ENCODE measurements around the gene KDM6B. TPM values are rescaled to one million over a fixed set of nuclear protein-coding genes. Genes with fewer than 3 reads are reported as not detected.

The KDM6B gene
- total RNA-seq, 1 donor from 2014 or later: 121 TPM

DNA sequence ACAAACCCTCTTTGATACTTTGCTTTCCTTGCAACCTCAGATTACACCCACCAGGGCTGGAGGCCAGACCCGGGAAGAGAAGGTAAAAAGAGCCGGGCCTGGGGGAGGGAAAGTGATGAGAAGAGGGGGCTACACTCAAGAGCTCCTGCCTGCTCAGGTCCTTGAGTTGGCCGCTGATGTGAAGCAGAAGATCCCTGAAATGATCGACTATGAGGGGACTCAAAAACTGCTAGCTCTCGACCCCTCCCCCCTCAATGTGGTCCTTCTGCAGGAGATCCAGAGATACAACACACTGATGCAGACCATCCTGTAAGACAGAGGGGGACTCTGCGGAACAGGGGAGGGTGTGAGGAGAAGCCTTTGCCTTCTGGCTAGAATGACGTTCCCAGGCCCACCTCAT is 2.8 kb upstream of the KDM6B start:
- Mint-ChIP-seq H3K36me3 (ENCODE audit: low read depth) (no peaks in the 10 kb centered on the region), H3K27me3 (peaks cover 32% of the 10 kb centered on the region), H3K9me3 (no peaks in the 10 kb centered on the region), H3K4me3 (no peak overlapping the region), H3K27ac (no peak overlapping the region), H3K4me1 (peaks cover 17% of the 10 kb centered on the region)
- DNase-seq: no peak
- intact Hi-C loops (cut with micrococcal nuclease): loop anchor here (10.0 kb wide), 1 partner anchor 256 kb away; the partner anchor contains the start of gene CD68

DNA sequence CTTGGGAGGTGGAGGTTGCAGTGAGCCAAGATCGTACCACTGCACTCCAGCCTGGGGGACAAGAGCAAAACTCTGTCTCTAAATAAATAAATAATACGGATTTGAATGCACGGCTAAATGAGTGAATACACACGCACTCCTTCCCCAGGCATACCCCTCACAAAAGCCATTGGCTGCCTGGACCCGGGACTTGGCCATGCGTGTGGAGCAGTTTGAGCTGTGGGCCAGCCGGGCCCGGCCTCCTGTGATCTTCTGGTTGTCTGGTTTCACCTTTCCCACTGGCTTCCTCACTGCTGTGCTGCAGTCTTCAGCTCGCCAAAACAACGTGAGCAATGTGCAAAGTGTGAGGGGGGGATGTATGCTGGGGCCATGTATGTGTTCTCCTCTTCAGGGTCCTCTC is 1.6 kb upstream of the KDM6B start:
- intact Hi-C loops (cut with micrococcal nuclease): loop anchor here (10.0 kb wide), 1 partner anchor 258 kb away; the partner anchor contains the start of gene CD68
- peaks cover 28% of the 10 kb centered on the region for H3K4me1 Mint-ChIP-seq
- H3K4me3 Mint-ChIP-seq: no peak overlapping the region
- no peak overlapping the region for H3K27ac Mint-ChIP-seq
- no peaks in the 10 kb centered on the region for H3K36me3 Mint-ChIP-seq (ENCODE audit: low read depth)
- peaks cover 25% of the 10 kb centered on the region for H3K27me3 Mint-ChIP-seq
- DNase-seq: no peak
- no peaks in the 10 kb centered on the region for H3K9me3 Mint-ChIP-seq

DNA sequence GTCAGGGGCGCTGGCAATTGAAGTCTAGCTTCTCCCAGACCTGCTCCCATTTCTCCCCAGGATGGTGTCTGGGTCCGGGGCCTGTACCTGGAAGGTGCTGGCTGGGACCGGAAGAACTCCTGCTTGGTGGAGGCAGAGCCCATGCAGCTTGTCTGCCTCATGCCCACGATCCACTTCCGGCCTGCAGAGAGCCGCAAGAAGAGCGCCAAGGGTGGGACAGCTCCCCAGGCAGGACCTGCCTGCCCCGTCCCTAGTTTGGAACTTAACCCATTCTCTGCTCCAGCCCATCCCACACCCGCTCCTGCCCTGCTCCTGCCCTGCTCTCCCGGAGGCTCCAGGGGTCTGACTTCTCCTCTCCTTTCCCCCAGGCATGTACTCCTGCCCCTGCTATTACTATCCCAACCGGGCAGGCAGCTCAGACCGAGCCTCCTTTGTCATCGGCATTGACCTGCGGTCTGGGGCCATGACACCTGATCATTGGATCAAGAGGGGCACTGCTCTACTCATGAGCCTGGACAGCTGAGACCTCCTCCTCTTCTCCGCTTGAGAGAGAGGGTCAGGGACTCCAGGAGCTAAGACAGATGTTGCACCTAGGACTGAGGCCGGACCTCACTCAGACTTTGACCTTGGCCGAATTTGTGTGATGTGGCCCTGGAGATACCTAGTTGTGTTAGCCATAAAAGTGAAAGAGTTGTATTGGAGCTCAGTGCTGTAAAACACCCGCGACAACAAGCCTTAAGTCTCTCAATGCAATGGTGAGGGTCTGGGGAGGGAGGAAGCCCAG is 814 bp upstream of the KDM6B start:
- H3K27ac Mint-ChIP-seq: peak overlapping the region; percentile 83
- peaks cover 33% of the 10 kb centered on the region for H3K4me1 Mint-ChIP-seq
- H3K36me3 Mint-ChIP-seq (ENCODE audit: low read depth): no peaks in the 10 kb centered on the region
- H3K9me3 Mint-ChIP-seq: no peaks in the 10 kb centered on the region
- DNase-seq: peak; percentile 61
- peaks cover 20% of the 10 kb centered on the region for H3K27me3 Mint-ChIP-seq
- intact Hi-C loops (cut with micrococcal nuclease): loop anchor here (10.0 kb wide), 1 partner anchor 258 kb away; the partner anchor contains the start of gene CD68
- H3K4me3 Mint-ChIP-seq: peak overlapping the region; percentile 87

DNA sequence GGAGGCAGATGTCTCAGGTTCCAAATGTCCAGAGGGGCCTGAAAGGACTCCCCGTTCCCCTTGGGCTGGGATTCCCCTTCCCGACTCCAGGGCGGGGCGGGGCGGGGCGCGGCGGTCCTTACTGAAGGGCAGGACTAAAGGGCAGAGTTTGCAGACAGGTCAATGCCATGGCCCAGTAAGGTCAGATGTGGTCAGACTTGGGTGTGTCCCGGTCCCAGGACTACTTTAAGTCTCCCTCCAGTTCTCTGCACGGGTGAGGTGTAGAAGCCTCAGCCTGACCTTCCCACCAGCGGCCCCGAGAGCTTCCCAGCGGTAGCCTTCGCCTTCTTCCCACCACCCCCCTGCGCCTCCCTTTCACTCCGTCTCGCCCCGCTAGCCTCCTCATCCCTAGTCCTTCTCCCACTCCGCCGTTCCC is 532 bp downstream of the KDM6B start:
- intact Hi-C loops (cut with micrococcal nuclease): loop anchor here (1.0 to 10.0 kb wide), 3 partner anchors 8 to 260 kb away; partner anchors contain the start of gene CD68
- no peak for DNase-seq
- Mint-ChIP-seq H3K4me1 (peaks cover 45% of the 10 kb centered on the region), H3K27me3 (peaks cover 17% of the 10 kb centered on the region), H3K9me3 (no peaks in the 10 kb centered on the region), H3K4me3 (peak overlapping the region; percentile 87), H3K27ac (peak overlapping the region; percentile 95), H3K36me3 (ENCODE audit: low read depth) (peaks cover 5% of the 10 kb centered on the region)

DNA sequence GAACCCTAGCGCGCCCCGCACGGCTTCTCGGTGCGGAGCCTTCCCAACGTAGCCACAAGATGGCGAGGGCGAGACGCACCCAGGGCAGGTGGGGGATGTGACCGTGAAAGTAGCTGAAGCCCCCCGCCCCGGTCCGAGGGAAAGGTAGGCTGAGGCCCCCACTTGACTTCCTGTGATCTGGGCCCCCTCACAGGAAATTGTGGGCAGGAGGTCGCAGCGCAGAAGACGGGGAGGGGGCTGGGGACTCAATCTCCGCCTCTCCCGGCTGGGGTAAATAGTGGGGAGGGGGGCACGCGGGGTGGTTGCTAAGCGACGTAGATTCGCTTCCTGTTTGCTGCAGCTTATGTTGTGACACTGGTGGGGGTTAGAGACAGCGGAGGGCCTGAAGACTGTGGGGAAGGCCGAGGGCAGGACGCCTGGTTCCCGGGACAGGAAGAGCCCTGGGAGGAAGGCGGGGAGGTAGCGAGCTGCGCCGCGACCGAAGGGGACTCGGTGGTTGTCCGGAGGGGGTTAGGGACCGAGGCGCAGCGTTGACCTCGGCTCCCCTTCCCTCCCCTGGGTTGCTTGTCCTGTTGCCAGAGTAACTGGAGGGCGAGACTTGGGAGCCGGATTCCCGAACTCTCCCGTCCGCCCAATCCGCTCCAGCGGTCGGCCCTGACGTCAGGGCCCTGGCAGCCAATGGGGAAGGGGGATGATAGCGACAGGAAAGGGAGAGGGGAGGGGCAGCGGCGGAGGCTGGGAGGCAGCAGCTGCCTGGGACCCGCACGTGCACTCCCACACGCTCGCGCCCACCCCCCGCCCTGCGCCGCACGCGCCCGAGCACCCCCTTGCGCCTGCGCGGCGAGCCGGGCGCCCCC is 1.2 kb downstream of the KDM6B start:
- peaks cover 50% of the 10 kb centered on the region for H3K4me1 Mint-ChIP-seq
- peak overlapping the region; percentile 87 for H3K4me3 Mint-ChIP-seq

DNA sequence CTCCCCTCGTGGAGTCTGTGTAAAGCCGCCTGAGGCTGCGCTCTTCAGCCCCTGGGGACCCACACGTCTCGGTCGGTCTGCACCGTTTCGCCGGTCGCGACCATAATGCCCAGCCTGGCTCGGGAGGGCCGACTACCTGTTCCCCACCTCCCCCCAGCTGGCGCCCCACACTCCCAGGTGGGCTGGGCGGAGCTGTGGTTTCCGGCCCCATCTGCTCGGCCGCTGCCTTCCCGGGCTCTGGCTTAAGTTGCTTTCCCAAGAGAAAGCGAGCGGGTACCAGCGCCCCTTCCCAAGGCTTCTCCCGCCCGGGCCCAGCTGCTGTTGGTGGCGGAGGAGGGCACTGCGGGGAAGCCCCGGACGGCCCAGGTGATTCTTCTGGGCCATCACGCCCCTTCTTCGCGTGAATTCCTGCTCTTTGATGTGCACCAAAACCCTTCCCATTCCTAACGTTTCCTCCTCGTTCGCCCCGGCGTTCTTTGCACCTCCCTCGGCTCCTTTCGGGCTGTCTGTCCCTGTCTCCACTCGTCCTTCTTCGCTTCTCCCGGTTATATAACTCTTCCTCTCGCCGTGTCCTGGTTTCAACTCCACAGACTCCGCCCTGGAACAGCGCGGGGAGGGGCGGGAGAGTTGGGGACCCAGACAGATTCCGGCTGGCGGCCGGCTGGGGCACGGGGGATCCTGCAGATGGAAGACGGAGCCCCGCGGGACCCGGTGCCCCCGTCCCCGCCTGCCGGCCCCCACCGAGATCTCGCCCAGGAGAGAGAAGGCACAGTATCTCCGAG is 2.0 kb downstream of the KDM6B start:
- H3K27ac Mint-ChIP-seq: peak overlapping the region; percentile 88
- H3K4me1 Mint-ChIP-seq: peaks cover 58% of the 10 kb centered on the region
- H3K27me3 Mint-ChIP-seq: peaks cover 15% of the 10 kb centered on the region
- H3K36me3 Mint-ChIP-seq (ENCODE audit: low read depth): peaks cover 13% of the 10 kb centered on the region
- intact Hi-C loops (cut with micrococcal nuclease): loop anchor here (1.0 to 10.0 kb wide), 2 partner anchors 21 to 261 kb away; partner anchors contain the start of genes CD68 and NAA38
- peak overlapping the region; percentile 87 for H3K4me3 Mint-ChIP-seq
- DNase-seq: peak; percentile 80
- H3K9me3 Mint-ChIP-seq: no peaks in the 10 kb centered on the region

More for the DNA sequence above, 1.2 kb downstream of the KDM6B start:
- Mint-ChIP-seq H3K9me3 (no peaks in the 10 kb centered on the region), H3K27me3 (peaks cover 17% of the 10 kb centered on the region), H3K27ac (peak overlapping the region; percentile 95), H3K36me3 (ENCODE audit: low read depth) (peaks cover 8% of the 10 kb centered on the region)
- intact Hi-C loops (cut with micrococcal nuclease): loop anchor here (1.0 to 10.0 kb wide), 4 partner anchors 7 to 260 kb away; partner anchors contain the start of genes CD68 and NAA38
- DNase-seq: peak; percentile 94

DNA sequence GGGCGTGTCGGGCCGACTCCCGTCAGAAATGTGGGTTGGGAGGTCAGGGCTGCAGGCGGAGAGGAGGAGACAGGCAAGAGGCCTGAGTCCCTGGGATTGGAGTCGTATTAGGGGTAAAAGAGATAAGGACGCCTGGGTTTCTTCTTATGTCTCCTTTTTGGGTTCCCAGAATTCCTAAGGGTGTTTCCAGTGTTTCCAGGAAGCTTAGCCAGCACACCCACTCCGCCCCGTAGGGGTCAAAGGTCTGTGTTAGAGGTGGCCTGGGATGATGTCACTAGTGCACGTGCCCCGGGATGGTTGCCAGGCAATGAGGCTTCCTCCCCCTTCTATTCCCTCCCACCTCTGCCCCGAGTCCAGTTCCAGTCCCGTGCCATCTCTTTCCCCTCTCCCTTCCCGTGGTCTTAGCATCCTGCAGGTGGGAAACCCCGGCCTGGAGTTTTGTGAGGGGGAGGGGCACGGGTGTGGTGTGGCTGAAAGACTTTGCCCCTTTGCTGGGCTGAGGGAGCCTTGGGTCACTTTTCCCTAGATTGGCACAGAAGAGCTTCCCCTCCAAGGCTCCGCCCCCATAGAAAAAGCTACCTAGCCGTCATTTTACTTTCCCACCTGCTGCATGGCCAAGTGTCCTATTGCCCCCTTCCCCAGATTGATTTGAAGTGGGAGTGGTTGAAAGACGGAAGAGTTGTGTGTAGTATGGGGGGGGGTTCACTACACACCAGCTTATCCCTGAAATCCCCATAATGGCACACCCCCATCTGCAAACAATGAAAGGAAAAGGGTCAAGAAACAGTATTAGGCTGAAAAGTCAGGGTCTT is 2.8 kb downstream of the KDM6B start:
- H3K36me3 Mint-ChIP-seq (ENCODE audit: low read depth): peaks cover 16% of the 10 kb centered on the region
- H3K4me3 Mint-ChIP-seq: peak overlapping the region; percentile 87
- peaks cover 63% of the 10 kb centered on the region for H3K4me1 Mint-ChIP-seq
- H3K9me3 Mint-ChIP-seq: no peaks in the 10 kb centered on the region
- intact Hi-C loops (cut with micrococcal nuclease): loop anchor here (10.0 kb wide), 1 partner anchor 262 kb away; the partner anchor contains the start of gene CD68
- DNase-seq: peak; percentile 85
- H3K27me3 Mint-ChIP-seq: peaks cover 11% of the 10 kb centered on the region
- H3K27ac Mint-ChIP-seq: peak overlapping the region; percentile 34

DNA sequence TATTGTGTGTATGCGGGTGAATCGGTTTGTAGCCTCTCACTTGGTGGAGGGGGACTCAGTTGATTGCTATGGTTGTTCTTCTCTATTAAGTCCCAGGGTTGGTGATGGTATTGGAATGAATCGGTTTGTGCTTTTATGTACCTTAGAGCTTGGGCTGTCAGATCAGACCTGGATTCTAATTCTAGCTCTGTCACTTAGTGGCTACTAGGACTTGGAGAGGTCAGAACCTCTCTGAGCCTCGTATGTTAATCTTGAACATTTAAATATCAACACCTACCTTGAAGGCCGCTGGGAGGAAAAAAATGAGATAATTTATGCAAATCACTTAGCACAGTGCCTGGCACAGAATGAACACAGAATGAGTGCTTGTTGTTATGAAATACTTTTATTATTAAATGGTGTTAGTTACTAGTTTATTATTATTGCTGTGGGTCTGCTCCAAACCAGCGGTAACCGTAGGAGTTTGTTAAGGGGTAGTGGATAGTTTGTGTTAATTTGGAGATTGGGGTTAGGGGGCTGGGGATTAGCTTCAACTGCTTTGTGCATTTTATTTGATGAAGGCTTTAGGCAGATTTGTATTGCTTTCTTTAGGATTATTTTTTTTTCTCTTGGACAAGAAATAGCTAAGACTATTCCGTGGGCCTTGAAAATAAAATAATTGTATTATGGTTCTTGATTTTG is 3.5 kb downstream of the KDM6B start:
- intact Hi-C loops (cut with micrococcal nuclease): loop anchor here (10.0 kb wide), 1 partner anchor 263 kb away; the partner anchor contains the start of gene CD68

DNA sequence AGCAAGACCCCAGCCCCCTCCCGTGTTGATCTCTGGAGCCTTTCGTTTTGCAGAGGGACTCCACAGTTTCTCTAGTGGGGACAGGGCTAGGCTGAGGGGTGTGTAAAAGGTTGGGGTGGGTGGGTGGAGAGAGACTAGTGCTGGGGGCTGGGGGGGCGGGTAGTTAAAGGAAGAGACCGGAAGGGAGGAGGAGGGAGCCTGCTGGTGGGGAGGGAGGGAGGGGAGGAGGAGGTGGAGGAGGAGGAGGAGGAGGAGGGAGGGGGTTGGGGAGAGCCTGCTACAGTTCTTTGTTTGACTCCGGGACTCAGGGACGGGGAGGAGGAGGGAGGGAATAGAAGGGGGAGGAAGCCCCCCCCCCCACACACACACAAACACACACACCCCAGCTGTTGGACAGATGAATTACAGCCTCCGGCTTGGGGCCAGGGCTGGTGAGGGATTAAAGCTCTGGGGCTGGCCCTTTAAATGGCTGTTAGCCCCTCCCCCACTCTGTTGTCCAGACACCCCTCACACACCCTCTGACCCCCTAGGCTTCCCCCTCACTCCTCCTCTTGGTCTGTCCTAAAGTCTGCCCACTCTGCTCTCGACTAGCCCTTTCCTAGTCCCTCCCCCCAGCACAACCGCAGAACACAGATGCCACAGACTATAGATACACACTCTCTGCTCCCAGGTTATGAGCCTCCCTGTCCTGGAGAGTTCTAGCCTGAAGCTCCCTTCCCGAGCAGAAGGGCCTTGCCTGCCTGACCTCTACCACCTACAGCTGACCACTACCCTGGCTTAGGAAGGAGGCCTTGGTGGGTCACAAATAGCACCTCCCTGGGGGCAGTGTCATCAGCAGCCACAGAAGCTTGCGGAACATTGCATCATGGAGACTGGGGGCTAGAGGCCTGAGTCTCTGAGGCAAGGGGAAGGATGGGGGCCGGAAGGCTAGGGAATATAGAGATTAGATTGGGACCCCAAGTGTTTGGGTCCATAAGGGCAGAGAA is 4.4 kb downstream of the KDM6B start:
- peak; percentile 75 for DNase-seq
- Mint-ChIP-seq H3K36me3 (ENCODE audit: low read depth) (peaks cover 23% of the 10 kb centered on the region), H3K27ac (peak overlapping the region; percentile 79), H3K4me1 (peaks cover 69% of the 10 kb centered on the region), H3K9me3 (no peaks in the 10 kb centered on the region), H3K4me3 (peak overlapping the region; percentile 87), H3K27me3 (peaks cover 4% of the 10 kb centered on the region)
- intact Hi-C loops (cut with micrococcal nuclease): loop anchor here (10.0 kb wide), 1 partner anchor 264 kb away; the partner anchor contains the start of gene CD68

More for the DNA sequence above, 3.5 kb downstream of the KDM6B start:
- Mint-ChIP-seq H3K36me3 (ENCODE audit: low read depth) (peaks cover 21% of the 10 kb centered on the region), H3K27ac (peak overlapping the region; percentile 64), H3K4me1 (peaks cover 68% of the 10 kb centered on the region), H3K9me3 (no peaks in the 10 kb centered on the region), H3K4me3 (peak overlapping the region; percentile 87), H3K27me3 (peaks cover 9% of the 10 kb centered on the region)
- peak; percentile 61 for DNase-seq

DNA sequence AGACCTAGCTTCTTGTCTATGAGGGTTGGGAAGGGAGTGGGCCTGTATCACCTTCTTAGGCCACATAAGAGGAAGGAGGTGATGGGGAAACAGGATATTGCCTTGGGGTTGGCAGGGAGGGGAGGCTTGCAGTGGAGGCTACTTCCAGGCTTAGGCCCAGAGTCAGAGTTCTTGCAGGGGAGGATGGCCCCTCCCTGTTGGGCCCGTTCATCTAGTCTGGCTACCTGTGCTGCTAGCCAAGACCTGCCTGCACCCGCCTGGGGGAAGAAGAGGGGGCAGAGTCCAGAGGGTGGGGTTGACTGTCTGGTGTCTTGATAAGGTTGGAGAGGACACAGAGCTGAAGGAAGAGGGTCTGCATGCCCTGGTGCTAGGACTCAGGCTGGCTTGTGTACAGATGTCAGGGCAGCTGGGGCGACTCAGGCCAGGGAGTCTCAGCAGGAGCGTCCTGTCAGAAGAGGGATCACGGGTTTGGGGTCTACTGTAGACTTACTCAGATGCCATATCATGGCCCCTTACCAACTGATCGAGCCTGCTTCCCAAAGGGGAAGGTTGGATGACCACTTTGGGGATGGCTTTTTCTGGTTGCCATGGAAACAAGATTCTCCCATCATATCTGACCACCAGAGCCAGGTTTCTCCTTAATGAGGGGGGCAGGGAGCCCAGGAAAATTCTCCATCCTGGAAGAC is 5.3 kb downstream of the KDM6B start:
- H3K4me1 Mint-ChIP-seq: peaks cover 66% of the 10 kb centered on the region

More for the DNA sequence above, 5.3 kb downstream of the KDM6B start:
- H3K27me3 Mint-ChIP-seq: peaks cover 2% of the 10 kb centered on the region
- peak overlapping the region; percentile 57 for H3K27ac Mint-ChIP-seq
- DNase-seq: peak; percentile 68
- no peaks in the 10 kb centered on the region for H3K9me3 Mint-ChIP-seq
- peaks cover 29% of the 10 kb centered on the region for H3K36me3 Mint-ChIP-seq (ENCODE audit: low read depth)
- intact Hi-C loops (cut with micrococcal nuclease): loop anchor here (10.0 kb wide), 1 partner anchor 265 kb away; the partner anchor contains the start of gene CD68
- H3K4me3 Mint-ChIP-seq: peak overlapping the region; percentile 87

All from activated CD4-positive, alpha-beta T cell treated with anti-CD3 and anti-CD28 coated beads, Interleukin-2, amount 10 ng/mL, durations not matched to agents 24 days and 14 days (primary cell).